Fibroblast of upper back skin (primary cell): Measurements from ENCODE around the gene VWA8.
"Not testable (repeated sequence)": the region's sequence is repeated elsewhere in the genome, so short reads cannot be mapped to it uniquely, and the experiment has no call there.

Experiments used
- DNase-seq: peaks from one replicate; pipeline ENCODE4 v3.0.0-alpha.2; 2013

The VWA8 gene

DNA sequence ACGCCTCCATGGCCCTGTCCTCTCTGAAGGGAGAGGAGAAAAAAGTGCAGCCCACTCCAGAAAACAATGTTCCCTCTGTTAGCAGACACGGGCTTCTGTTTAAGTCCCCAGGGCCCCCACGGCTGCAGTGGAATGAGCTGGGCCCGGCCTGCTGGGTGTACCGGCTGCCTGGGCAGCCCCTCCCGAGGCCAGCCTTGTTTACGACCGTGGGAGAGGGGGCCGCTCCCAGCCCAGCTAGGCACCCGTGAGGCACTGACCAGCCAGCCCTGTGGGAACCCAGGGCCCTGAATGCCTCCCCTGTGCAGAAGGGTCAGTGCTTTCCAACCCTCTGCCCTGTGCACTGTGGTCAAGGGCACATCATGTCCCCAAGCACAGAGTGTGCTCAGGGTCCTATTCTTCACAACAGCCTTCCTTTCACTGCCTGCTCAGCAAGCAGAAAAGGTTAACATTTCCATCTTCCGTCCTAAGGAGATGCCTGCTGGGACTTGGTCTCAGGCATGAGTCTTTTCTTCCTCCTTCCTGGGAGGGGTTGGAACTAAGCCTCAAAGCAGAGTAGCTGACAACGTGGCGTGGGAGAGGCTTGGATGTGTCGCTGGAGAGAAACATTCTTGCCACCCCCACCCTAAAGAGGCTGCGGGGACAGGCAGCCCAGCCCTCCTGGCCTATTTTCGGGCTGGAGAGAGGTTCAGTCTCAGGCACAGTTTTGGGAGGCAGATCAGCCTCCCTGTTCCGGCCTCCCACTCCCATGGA lies 413.5 kb downstream of the VWA8 start:
- DNase-seq, result no peak

GRCh38 chr13:41546372-41547190 lies 414.3 kb downstream of the VWA8 start:
- DNase-seq, result peak; percentile 87

- no peak for DNase-seq
Measured at GRCh38 chr13:41545432-41545707, 415.5 kb downstream of the VWA8 start.

- no peak for DNase-seq
Measured at GRCh38 chr13:41543664-41544300, 417.1 kb downstream of the VWA8 start.

DNA sequence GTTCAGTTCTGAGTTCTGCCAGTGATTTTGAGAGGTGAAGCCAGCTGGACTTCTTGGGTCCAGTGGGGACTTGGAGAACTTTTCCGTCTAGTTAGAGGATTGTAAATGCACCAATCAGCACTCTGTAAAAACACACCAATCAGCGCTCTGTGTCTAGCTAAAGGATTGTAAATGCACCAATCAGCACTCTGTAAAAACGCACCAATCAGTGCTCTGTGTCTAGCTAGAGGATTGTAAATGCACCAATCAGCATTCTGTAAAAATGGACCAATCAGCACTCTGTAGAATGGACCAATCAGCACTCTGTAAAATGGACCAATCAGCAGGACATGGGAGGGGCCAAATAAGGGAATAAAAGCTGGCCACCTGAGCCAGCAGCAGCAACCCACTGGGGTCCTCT lies 418.1 kb downstream of the VWA8 start:
- not testable (repeated sequence) for DNase-seq

DNA sequence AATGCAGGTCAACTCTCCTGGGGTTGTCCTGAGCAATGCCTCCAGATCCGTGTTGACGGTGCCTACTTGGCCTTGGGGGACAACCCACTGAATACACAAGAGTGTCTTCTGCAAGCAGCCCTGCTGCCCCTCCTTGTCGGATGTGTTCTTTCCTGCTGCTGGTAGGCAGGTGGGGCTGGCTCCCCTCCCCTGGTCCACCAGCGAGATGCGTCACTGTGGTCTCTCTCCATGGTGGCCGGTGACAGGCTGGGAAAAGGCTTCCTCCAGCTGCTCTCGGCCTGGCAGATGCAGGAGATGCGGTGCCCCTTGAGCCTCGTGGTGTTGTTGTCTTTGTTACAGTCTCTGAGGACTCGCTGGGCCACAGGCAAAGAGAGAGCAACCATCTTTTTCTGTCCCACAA lies 418.6 kb downstream of the VWA8 start:
- DNase-seq, result no peak

DNA sequence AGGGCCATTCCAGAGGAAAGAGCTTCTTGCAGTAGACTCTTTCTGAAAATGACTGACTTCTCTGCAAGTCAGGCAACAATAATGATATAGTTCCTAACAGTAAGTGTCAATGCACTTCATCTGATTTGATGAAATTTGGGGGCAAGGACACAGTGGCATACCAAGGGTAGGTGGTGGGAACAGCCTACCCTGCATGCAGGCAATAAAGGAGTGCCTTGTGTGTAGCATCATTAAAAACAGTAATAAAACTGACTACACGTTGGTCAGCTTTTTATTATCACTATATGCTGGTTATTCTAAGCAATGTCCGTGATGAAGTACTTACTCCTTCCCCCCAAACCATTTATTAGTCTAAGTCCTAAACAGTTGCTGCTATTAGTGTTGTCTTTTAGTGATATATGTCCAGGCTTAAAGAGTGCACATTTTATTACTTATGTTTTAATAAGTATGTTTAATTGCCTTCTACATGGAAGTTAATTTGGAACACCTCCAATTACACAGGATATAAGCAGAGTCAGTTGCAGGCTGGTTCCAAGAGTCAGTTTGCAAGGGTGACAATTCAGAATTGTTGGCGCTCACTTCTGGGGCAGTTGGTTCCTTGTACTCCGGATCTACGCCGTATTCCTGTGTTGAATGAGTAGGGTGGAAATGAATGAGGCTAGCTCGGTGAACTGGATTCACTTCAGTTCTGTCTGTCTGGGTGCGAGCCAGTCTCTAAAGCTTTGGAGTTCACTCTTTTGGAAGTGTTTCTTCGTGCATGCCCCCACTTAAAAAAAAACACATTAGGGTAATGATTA lies 419.6 kb downstream of the VWA8 start:
- DNase-seq, result no peak

GRCh38 chr13:41540240-41540639 lies 420.7 kb downstream of the VWA8 start:
- DNase-seq, result not testable (repeated sequence)

DNA sequence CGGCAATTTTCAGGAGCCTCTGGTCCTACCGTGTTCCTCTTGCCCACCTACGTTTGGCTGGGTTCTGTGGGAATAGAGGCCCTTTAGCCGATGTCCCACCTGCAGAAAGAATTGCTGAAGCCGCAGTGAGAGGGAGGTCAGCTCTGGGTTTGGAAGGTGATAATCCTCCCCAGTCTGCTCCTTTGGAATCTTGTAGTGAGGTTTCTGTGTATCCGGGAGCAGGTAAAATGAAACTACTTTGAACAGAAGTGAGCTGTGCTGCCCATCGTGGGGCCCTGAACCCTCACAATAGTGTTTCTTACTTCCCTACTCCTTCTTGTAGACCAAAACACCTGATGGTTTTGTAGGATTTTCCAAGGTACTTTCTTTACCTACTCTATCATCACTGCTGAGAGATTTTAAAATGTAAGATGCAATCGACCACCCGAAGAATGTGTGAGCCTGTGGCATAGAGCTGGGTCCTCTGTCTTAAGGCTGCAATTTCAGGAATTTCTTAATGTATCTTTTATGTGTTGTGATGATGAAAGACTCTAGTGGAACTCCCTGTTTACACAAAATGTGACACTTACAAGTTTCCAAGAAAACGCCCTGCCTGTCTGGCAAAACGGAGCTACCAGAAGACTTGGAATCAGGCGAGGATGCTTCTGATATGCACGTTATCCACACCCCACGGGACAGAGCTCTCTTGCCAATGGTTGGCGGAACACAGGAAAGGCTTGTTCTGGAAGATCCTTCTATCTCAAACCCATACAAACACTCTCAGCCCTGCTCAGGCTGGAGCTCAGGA lies 427.4 kb downstream of the VWA8 start:
- DNase-seq, result no peak

DNA sequence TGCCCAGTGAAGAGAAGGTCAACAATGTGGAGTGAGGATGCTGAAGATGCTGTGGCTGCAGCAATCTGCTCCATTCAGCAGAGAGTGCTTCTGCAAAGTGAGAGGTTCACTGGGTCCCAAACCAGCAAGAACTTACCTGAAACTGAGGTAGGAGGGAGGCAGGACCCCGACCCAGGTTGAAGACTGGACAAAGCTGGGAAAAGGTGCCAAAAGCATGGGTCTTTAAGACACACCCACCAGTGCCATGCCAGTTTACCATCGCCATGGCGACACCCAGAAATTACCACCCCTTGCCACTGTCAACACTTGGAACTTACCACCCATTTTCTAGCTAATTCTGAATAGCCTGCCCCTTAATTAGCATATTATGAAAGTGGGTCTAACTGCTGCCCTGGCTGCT lies 432.9 kb downstream of the VWA8 start:
- no peak for DNase-seq

- DNase-seq, result peak; percentile 81
Measured at GRCh38 chr13:41520660-41521630, 440.0 kb downstream of the VWA8 start.

- DNase-seq, result no peak
Measured at GRCh38 chr13:41520016-41520659, 440.8 kb downstream of the VWA8 start.
